Omental fat pad (tissue), 4 donors: ENCODE results near the gene GTF3A. TPM values are rescaled to one million over a fixed set of nuclear protein-coding genes. Genes with fewer than 3 reads are reported as not detected.

Experiments used
- ATAC-seq: fragments of 150-250 bp; one replicate; pipeline ENCODE4 v1.9.1; 2016; ENCODE audit warnings: mild to moderate bottlenecking, moderate library complexity; ENCODE audit not compliant: low FRiP score
- DNase-seq: peaks from one replicate; pipeline ENCODE4 v3.0.0-alpha.2; 2019; ENCODE audit warnings: low spot score
- total RNA-seq, 4 donors: library from RNA; depleted of rRNA; stranded (reverse); fragments of >200 nt; gene quantifications; one replicate each; pipeline ENCODE4 v1.1.0, GENCODE V29; 2016
- TF ChIP-seq, protein P1 (sequence below), 3 donors: fragments of 450-650 bp; IDR thresholded peaks; one replicate each; pipeline ENCODE4 v1.5.1; 2016 to 2017; ENCODE audit warnings: antibody characterized with exemption in 3 of 3, mild to moderate bottlenecking in 3 of 3, moderate library complexity in 2 of 3

The GTF3A gene
- total RNA-seq, 4 donors from 2014 or later: 129 to 170 (median 147) TPM

DNA sequence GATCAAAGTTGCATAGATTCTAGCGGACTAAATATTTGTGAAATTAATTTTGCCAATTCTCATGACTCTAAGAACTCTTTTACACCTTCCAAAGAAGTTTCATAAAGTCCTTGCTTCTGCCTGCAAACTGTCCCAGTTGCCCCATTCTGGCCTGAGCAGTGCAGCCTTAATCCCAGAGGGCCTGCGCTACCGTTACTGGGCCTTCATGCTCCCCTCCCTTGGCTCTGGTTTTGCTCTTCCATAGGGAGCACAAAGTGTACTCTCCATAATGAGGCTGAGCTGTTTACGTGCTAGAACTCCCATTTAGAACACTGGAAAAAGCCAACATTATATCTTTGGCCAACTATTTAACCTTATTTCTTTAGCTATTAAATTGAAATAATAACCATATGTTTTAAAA, 23.9 kb downstream of the GTF3A start:
- DNase-seq (no peak), ATAC-seq (no peak)
- TF ChIP-seq, protein P1, sequence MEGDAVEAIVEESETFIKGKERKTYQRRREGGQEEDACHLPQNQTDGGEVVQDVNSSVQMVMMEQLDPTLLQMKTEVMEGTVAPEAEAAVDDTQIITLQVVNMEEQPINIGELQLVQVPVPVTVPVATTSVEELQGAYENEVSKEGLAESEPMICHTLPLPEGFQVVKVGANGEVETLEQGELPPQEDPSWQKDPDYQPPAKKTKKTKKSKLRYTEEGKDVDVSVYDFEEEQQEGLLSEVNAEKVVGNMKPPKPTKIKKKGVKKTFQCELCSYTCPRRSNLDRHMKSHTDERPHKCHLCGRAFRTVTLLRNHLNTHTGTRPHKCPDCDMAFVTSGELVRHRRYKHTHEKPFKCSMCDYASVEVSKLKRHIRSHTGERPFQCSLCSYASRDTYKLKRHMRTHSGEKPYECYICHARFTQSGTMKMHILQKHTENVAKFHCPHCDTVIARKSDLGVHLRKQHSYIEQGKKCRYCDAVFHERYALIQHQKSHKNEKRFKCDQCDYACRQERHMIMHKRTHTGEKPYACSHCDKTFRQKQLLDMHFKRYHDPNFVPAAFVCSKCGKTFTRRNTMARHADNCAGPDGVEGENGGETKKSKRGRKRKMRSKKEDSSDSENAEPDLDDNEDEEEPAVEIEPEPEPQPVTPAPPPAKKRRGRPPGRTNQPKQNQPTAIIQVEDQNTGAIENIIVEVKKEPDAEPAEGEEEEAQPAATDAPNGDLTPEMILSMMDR (IDR thresholded peaks at IDR 0.05): no peak

DNA sequence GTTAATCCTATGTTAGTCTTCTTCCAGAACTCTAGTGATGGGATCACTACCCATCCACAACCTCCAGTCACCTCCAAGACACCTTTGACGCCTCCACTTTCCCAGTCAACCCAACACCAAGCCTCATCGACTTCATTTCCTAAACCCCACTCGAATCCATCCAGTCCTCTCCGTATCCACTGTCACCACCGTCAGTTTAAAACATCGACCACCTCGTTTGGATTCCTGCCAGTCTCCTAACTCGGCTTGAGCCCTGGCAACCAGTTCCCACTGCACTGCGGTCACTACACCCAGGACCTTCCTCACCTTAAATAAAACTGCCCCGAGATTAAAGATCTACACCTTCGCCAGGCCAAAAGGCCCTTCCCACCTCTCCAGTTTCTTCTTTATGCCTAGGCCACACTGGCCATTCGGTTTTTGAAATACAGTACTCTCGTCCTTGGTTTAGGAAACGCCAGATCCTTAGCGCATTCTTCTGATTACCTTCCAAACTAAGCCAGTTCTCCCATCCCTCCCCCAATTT, 24.7 kb downstream of the GTF3A start:
- ATAC-seq (no peak), DNase-seq (no peak)
- TF ChIP-seq, protein P1 (IDR thresholded peaks at IDR 0.05): no peak

DNA sequence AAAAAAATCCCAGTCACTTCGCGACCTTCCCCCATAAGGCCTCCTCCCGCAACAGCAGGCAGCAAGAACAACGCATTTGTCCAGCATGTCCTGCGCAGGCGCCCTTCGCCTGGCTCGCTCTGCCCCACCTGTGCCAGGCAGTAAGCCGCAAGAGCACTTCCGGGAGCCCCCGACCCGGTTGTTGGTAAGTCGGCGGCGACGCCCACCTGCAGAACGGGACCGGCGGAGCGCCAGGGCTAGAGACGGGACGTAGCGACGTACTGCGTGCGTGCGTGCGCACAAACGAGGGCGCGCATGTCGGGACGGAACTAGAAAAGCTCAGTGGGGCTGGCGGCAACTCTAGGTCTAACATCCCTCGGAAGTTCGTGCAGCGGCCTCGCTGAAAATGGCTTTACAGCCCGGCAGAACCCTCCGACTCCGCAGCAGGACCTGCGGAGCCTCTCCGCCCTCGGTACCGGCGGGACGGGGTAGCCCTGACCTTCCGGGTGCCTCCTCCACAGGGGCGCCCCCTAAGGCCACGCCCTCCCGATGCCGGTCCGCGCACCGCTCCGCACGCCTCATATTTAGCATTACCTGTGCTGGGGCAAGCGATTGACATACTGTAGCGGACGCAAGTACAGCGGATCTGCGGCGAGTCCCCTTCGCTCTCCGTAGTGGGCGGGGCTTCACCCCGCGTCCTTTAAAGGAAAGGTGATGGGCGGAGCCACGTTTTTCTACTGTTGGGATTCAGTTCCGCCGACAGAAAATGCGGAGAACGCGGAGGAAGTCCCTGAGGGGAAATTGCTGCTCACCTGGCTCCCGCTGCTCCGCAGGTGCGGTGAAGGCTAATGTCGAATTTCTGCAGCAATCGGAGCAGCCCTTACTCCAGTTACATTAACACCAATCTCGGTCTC, 25.8 kb downstream of the GTF3A start, which contains the start of gene MTIF3:
MTIF3 (minus strand) TSS at position 629 of the 893 bp plus-strand sequence. CDS start 10,116 bp downstream, outside the sequence.
- peak; percentile 95 for DNase-seq

DNA sequence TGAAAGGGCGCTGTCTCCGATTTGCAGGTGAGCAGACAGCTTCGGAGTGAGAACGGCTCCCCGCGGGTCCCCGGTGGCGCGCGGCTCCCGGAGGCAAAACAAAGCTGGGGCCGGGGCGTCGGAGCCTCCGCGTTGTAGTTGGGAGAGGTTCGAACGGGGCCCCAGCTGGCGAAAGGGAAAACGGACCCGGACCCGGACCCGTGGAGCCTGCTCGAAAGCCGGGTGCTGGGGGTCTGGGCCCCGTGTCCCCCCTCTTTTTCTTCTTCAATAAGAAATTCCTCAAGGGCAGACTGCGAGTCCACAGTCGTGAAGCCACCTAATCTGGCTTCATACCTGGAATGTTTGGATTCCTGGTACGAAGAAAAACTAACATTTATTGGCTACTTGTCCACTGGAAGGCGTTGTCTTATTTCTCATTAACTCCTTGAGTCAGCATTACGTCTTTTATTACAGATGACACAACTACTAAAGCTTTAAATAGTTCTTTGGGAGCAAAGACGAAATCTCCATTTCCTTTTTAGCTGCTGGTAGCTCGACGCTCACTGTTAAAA, 26.6 kb downstream of the GTF3A start:
- TF ChIP-seq, protein P1 (IDR thresholded peaks at IDR 0.05): no peak
- DNase-seq (no peak), ATAC-seq (peak; percentile 24)

More for the DNA sequence above, 25.8 kb downstream of the GTF3A start, which contains the start of gene MTIF3:
- TF ChIP-seq, protein P1 (IDR thresholded peaks at IDR 0.05): no peak
- peak; percentile 93 for ATAC-seq

DNA sequence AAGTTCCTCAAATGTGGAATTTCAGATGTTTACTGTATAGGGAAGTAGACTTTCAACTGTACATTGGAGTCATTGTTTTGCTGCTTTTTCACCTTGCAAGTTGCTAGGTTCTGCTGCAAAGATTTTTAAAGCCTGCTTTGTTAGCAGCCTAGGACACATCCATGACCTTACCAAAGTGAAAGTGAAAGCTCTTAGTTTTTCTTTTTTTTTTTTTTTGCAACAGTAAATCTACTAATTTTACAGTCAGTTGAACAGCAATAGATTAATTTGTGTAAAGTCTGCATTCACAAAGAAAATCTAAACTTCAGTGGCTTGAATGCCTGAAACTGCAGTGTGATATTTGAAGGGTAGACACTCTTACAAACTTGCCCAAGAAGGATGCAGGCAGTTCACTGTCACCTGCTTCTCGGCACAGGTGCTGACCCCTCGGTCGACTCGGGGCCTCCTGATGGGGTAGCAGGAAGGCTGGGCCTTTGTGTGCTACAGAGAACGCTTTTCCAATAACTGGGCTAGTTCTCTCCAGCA, 31.0 kb downstream of the GTF3A start:
- DNase-seq (no peak), ATAC-seq (no peak)
- TF ChIP-seq, protein P1 (IDR thresholded peaks at IDR 0.05): no peak

DNA sequence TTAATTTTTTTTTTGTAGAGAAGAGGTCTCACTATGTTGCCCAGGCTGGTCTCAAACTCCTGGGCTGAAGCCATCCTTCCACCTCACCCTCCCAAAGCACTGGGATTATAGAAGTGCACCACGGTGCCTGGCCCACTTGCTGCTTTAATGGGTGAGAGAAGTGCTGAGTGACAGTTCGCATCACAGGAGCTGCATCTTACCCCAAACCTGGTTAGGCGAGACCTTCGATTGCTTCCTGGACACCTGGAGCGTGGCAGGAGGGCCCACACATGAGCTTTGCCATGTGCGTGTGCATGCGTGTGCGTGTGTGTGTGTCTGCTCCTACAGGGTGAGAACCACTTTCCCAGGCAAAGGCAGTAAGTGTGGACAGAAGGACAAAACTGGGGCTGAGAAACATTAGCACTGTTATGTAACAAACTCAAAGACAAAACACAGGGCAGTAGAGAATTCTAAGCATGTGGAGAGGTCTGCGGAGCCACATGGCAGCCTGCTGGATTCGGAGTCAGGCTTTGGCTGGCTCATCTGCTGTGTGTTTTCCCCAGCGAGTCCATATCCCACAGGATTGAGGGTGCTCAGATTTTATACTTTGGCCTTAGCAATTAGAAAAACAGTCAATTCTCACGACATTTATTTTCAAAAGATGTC, 37.6 kb downstream of the GTF3A start:
- TF ChIP-seq, protein P1 (IDR thresholded peaks at IDR 0.05): no peak
- no peak for ATAC-seq
- no peak for DNase-seq
